Neural progenitor cell (in vitro differentiated cells): Measurements from ENCODE around the gene FGFR4. TPM values are rescaled to one million over a fixed set of nuclear protein-coding genes. Genes with fewer than 3 reads are reported as not detected.

Experiments used
- DNase-seq: peaks from one replicate; pipeline ENCODE4 v3.0.0-alpha.2; 2016; ENCODE audit warnings: low spot score
- H2AFZ ChIP-seq: fragments of 200-600 bp; sonication (generic); replicated peaks from 2 replicates; pipeline ENCODE4 v1.6.1; 2016; ENCODE audit warnings: antibody characterized with exemption
- H3F3A ChIP-seq: fragments of 200-600 bp; sonication (generic); 2 replicates; pipeline ENCODE4 v1.6.1; 2016; ENCODE audit warnings: antibody characterized with exemption, low read depth
- H3K27ac ChIP-seq: fragments of 200-600 bp; sonication (generic); 2 replicates; pipeline ENCODE4 v1.5.1; 2016; ENCODE audit warnings: mild to moderate bottlenecking
- H3K27me3 ChIP-seq: fragments of 200-600 bp; sonication (generic); 2 replicates; pipeline ENCODE4 v1.6.1; 2016; ENCODE audit warnings: mild to moderate bottlenecking, moderate library complexity
- H3K36me3 ChIP-seq: fragments of 200-600 bp; sonication (generic); 2 replicates; pipeline ENCODE4 v1.5.1; 2016
- H3K4me1 ChIP-seq: fragments of 200-600 bp; sonication (generic); 2 replicates; pipeline ENCODE4 v1.6.1; 2016; ENCODE audit warnings: mixed run types
- H3K4me2 ChIP-seq: fragments of 200-600 bp; sonication (generic); 2 replicates; pipeline ENCODE4 v1.6.1; 2016
- H3K4me3 ChIP-seq: fragments of 200-600 bp; sonication (generic); 2 replicates; pipeline ENCODE4 v1.5.1; 2016
- H3K79me2 ChIP-seq: fragments of 200-600 bp; sonication (generic); 2 replicates; pipeline ENCODE4 v1.6.1; 2016; ENCODE audit warnings: low read depth
- H3K9ac ChIP-seq: fragments of 200-600 bp; sonication (generic); 2 replicates; pipeline ENCODE4 v1.6.1; 2016
- H3K9me3 ChIP-seq: fragments of 200-600 bp; sonication (generic); 2 replicates; pipeline ENCODE4 v1.5.1; 2016; ENCODE audit warnings: low read depth
- H4K20me1 ChIP-seq: fragments of 200-600 bp; sonication (generic); 2 replicates; pipeline ENCODE4 v1.6.1; 2016; ENCODE audit warnings: low read depth
- H3K27ac Mint-ChIP-seq: 3 replicates; pipeline ENCODE4 v1.8.0; 2021; ENCODE audit warnings: mixed read lengths
- H3K27me3 Mint-ChIP-seq: 2 replicates; pipeline ENCODE4 v1.8.0; 2022; ENCODE audit warnings: low read depth, mild to moderate bottlenecking, inconsistent platforms, moderate library complexity, mixed read lengths; ENCODE audit not compliant: insufficient read depth
- H3K36me3 Mint-ChIP-seq: 3 replicates; pipeline ENCODE4 v1.8.0; 2021; ENCODE audit warnings: mixed read lengths
- H3K4me1 Mint-ChIP-seq: 3 replicates; pipeline ENCODE4 v1.8.0; 2021; ENCODE audit warnings: mixed read lengths
- H3K4me3 Mint-ChIP-seq: 3 replicates; pipeline ENCODE4 v1.8.0; 2021; ENCODE audit warnings: mild to moderate bottlenecking, moderate library complexity, mixed read lengths
- H3K9me3 Mint-ChIP-seq: 3 replicates; pipeline ENCODE4 v1.8.0; 2020; ENCODE audit warnings: mixed read lengths
- CTCF ChIP-seq: fragments of 200-600 bp; sonication (generic); IDR thresholded peaks from 2 replicates; pipeline ENCODE4 v1.5.1; 2017; ENCODE audit warnings: antibody characterized with exemption, mild to moderate bottlenecking
- EZH2 ChIP-seq: fragments of 200-600 bp; sonication (generic); IDR thresholded peaks from 2 replicates; pipeline ENCODE4 v1.6.1; 2017; ENCODE audit warnings: antibody characterized with exemption, mild to moderate bottlenecking, moderate library complexity
- EZH2phosphoT487 ChIP-seq: fragments of 200-600 bp; sonication (generic); IDR thresholded peaks from 2 replicates; pipeline ENCODE4 v1.6.1; 2017; ENCODE audit warnings: antibody characterized with exemption
- total RNA-seq: library from RNA; depleted of rRNA; stranded (reverse); fragments of >200 nt; gene quantifications from 2 replicates; pipeline ENCODE4 v1.2.3, GENCODE V29; 2015; ENCODE audit warnings: low replicate concordance

The FGFR4 gene
- total RNA-seq, 1 donor from 2014 or later = 8.2 TPM

GRCh38 chr5:177141496-177141895, 54.8 kb downstream of the FGFR4 start:
- Histone ChIP-seq H3K36me3 (peaks cover 27% of the 10 kb centered on the region), H4K20me1 (peaks cover 97% of the 10 kb centered on the region), H3K4me2 (no peak overlapping the region), H3K4me1 (peaks cover 10% of the 10 kb centered on the region), H3K9ac (no peak overlapping the region), H3K4me3 (no peak overlapping the region), H3K27ac (no peak overlapping the region), H3F3A (peaks cover 30% of the 10 kb centered on the region), H3K27me3 (no peaks in the 10 kb centered on the region), H3K9me3 (no peaks in the 10 kb centered on the region), H2AFZ (no peak overlapping the region), H3K79me2 (peaks cover 100% of the 10 kb centered on the region)
- H3K9me3 Mint-ChIP-seq = no peaks in the 10 kb centered on the region
- no peak overlapping the region for H3K27ac Mint-ChIP-seq
- H3K4me3 Mint-ChIP-seq = no peak overlapping the region
- DNase-seq = no peak
- peaks cover 9% of the 10 kb centered on the region for H3K4me1 Mint-ChIP-seq
- no peak for TF ChIP-seq EZH2
- TF ChIP-seq EZH2phosphoT487 = no peak
- no peak for TF ChIP-seq CTCF
- H3K27me3 Mint-ChIP-seq = peaks cover 2% of the 10 kb centered on the region
- peaks cover 39% of the 10 kb centered on the region for H3K36me3 Mint-ChIP-seq

GRCh38 chr5:177142098-177142611, 55.4 kb downstream of the FGFR4 start:
- no peak overlapping the region for H2AFZ ChIP-seq
- no peaks in the 10 kb centered on the region for H3K27me3 ChIP-seq
- H3F3A ChIP-seq = peaks cover 30% of the 10 kb centered on the region
- Mint-ChIP-seq H3K27ac (no peak overlapping the region), H3K4me3 (no peak overlapping the region), H3K9me3 (no peaks in the 10 kb centered on the region), H3K36me3 (peaks cover 37% of the 10 kb centered on the region), H3K27me3 (no peaks in the 10 kb centered on the region), H3K4me1 (peaks cover 3% of the 10 kb centered on the region)
- no peak overlapping the region for H3K4me3 ChIP-seq
- H3K9me3 ChIP-seq = no peaks in the 10 kb centered on the region
- TF ChIP-seq CTCF (no peak), EZH2 (no peak), EZH2phosphoT487 (no peak)
- H3K9ac ChIP-seq = no peak overlapping the region
- H3K79me2 ChIP-seq = peaks cover 100% of the 10 kb centered on the region
- peaks cover 3% of the 10 kb centered on the region for H3K4me1 ChIP-seq
- H3K27ac ChIP-seq = no peak overlapping the region
- no peak for DNase-seq
- peaks cover 22% of the 10 kb centered on the region for H3K36me3 ChIP-seq
- H3K4me2 ChIP-seq = no peak overlapping the region
- H4K20me1 ChIP-seq = peaks cover 97% of the 10 kb centered on the region

GRCh38 chr5:177142778-177143177, 56.1 kb downstream of the FGFR4 start:
- no peaks in the 10 kb centered on the region for H3K9me3 ChIP-seq
- peaks cover 97% of the 10 kb centered on the region for H4K20me1 ChIP-seq
- H3K79me2 ChIP-seq = peaks cover 100% of the 10 kb centered on the region
- H3K9ac ChIP-seq = no peak overlapping the region
- H3F3A ChIP-seq = peaks cover 33% of the 10 kb centered on the region
- no peak for DNase-seq
- Mint-ChIP-seq H3K27ac (no peak overlapping the region), H3K4me1 (no peaks in the 10 kb centered on the region), H3K27me3 (no peaks in the 10 kb centered on the region), H3K36me3 (peaks cover 37% of the 10 kb centered on the region), H3K4me3 (no peak overlapping the region), H3K9me3 (no peaks in the 10 kb centered on the region)
- no peak overlapping the region for H3K4me3 ChIP-seq
- H3K27ac ChIP-seq = no peak overlapping the region
- peaks cover 16% of the 10 kb centered on the region for H3K36me3 ChIP-seq
- H3K4me2 ChIP-seq = no peak overlapping the region
- H3K4me1 ChIP-seq = no peaks in the 10 kb centered on the region
- no peaks in the 10 kb centered on the region for H3K27me3 ChIP-seq
- no peak overlapping the region for H2AFZ ChIP-seq
- TF ChIP-seq EZH2phosphoT487 (no peak), EZH2 (no peak), CTCF (no peak)
